ENCODE results near the gene RAP1A.

RAP1A gene

GRCh38 chr1:111644506-111644905 is 24.9 kb downstream of the RAP1A start:
- H3K4me3 ChIP-seq (ENCODE audit: low read length in 2 of 2), result no peak overlapping the region
- H3K36me3 ChIP-seq (ENCODE audit: control insufficient read depth in 2 of 2, insufficient read depth in 2 of 2, low read length in 2 of 2), result peaks cover 4 to 6% of the 10 kb centered on the region in 2 donors
- no peaks in the 10 kb centered on the region for H3K27me3 ChIP-seq (ENCODE audit: control insufficient read depth in 1 of 2, insufficient read depth in 2 of 2, low read length in 2 of 2)
- no peak overlapping the region for H3K27ac ChIP-seq (ENCODE audit: low read length)
- no peak overlapping the region for H3K9ac ChIP-seq (ENCODE audit: low read length in 2 of 2)
- peaks cover 8% of the 10 kb centered on the region for H3K4me1 ChIP-seq (ENCODE audit: control insufficient read depth, insufficient read depth, low read length)
- H3K9me3 ChIP-seq (ENCODE audit: control insufficient read depth in 2 of 2, low read length in 2 of 2), result no peaks in the 10 kb centered on the region

DNA sequence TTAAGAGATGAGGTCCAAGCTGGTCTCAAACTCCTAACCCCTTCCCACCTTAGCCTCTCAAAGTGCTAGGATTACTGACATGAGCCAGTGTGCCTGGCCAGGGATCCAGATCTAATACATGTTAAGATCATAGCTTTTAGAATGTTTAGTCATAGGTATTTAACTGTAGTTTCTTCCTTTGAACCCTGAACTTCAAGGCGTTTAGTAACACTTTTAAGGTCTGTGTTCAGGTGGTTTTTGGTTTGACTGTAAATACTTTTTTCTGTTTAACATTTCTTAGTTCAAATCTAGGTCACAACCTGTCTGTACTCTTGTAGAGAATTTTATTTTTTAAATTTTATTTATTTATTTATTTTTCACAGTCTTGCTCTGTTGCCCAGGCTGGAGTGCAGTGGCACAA is 28.1 kb downstream of the RAP1A start:
- Histone ChIP-seq H3K9ac (ENCODE audit: low read length in 2 of 2) (no peak overlapping the region), H3K4me1 (ENCODE audit: control insufficient read depth, insufficient read depth, low read length) (peaks cover 8% of the 10 kb centered on the region), H3K27me3 (ENCODE audit: control insufficient read depth in 1 of 2, insufficient read depth in 2 of 2, low read length in 2 of 2) (no peaks in the 10 kb centered on the region), H3K9me3 (ENCODE audit: control insufficient read depth in 2 of 2, low read length in 2 of 2) (no peaks in the 10 kb centered on the region), H3K27ac (ENCODE audit: low read length) (no peak overlapping the region), H3K36me3 (ENCODE audit: control insufficient read depth in 2 of 2, insufficient read depth in 2 of 2, low read length in 2 of 2) (peaks cover 4 to 6% of the 10 kb centered on the region in 2 donors), H3K4me3 (ENCODE audit: low read length in 2 of 2) (no peak overlapping the region)

DNA sequence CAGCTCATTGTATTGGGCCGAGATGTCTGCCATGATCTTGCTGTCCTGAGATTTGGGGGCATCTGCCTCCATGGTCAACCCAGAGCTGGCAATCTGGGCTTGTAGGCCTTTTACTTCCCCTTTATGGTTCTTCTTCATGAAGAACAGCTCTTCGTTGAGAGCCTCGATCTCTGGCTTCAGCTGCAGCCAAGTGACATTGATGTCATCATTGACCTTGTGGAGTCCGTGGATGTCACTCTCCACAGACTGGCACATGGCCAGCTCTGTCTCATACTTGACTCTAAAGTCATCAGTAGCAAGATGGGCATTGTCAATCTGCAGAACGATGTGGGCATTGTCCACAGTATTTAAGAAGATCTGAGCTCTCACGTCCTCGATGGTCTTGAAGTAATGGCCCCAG is 29.2 kb downstream of the RAP1A start:
- Histone ChIP-seq H3K4me1 (ENCODE audit: control insufficient read depth, insufficient read depth, low read length) (peaks cover 8% of the 10 kb centered on the region), H3K27ac (ENCODE audit: low read length) (no peak overlapping the region)

DNA sequence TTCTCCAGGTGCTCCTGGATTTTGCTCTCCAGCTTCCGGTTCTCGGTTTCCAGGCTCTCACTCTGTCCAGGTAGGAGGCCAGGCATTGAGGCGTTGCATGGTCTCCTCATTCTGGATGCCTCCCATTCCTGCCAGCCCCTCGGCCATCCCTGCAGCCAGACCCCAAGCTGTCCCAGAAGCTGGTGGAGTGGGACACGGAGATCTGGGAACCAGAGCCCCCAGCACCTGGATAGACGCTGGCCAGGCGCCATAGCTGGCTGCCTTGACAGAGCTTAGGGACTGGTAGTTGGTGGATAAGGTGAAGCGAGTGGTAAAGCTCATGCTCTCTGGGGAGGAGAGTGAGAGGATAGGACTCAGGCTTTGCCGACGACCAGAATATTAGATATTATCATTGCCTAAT is 29.6 kb downstream of the RAP1A start:
- Histone ChIP-seq H3K27ac (ENCODE audit: low read length) (no peak overlapping the region), H3K9me3 (ENCODE audit: control insufficient read depth in 2 of 2, low read length in 2 of 2) (no peaks in the 10 kb centered on the region), H3K9ac (ENCODE audit: low read length in 2 of 2) (no peak overlapping the region), H3K4me1 (ENCODE audit: control insufficient read depth, insufficient read depth, low read length) (peaks cover 8% of the 10 kb centered on the region), H3K4me3 (ENCODE audit: low read length in 2 of 2) (no peak overlapping the region), H3K27me3 (ENCODE audit: control insufficient read depth in 1 of 2, insufficient read depth in 2 of 2, low read length in 2 of 2) (no peaks in the 10 kb centered on the region), H3K36me3 (ENCODE audit: control insufficient read depth in 2 of 2, insufficient read depth in 2 of 2, low read length in 2 of 2) (peaks cover 4 to 6% of the 10 kb centered on the region in 2 donors)

More for the DNA sequence above, 29.2 kb downstream of the RAP1A start:
- peaks cover 4 to 6% of the 10 kb centered on the region in 2 donors for H3K36me3 ChIP-seq (ENCODE audit: control insufficient read depth in 2 of 2, insufficient read depth in 2 of 2, low read length in 2 of 2)
- no peaks in the 10 kb centered on the region for H3K27me3 ChIP-seq (ENCODE audit: control insufficient read depth in 1 of 2, insufficient read depth in 2 of 2, low read length in 2 of 2)
- H3K4me3 ChIP-seq (ENCODE audit: low read length in 2 of 2), result no peak overlapping the region
- no peak overlapping the region for H3K9ac ChIP-seq (ENCODE audit: low read length in 2 of 2)
- H3K9me3 ChIP-seq (ENCODE audit: control insufficient read depth in 2 of 2, low read length in 2 of 2), result no peaks in the 10 kb centered on the region

- Histone ChIP-seq H3K9ac (ENCODE audit: low read length in 2 of 2) (no peak overlapping the region), H3K4me3 (ENCODE audit: low read length in 2 of 2) (no peak overlapping the region), H3K4me1 (ENCODE audit: control insufficient read depth, insufficient read depth, low read length) (peaks cover 8% of the 10 kb centered on the region), H3K27me3 (ENCODE audit: control insufficient read depth in 1 of 2, insufficient read depth in 2 of 2, low read length in 2 of 2) (no peaks in the 10 kb centered on the region), H3K36me3 (ENCODE audit: control insufficient read depth in 2 of 2, insufficient read depth in 2 of 2, low read length in 2 of 2) (peaks cover 4 to 6% of the 10 kb centered on the region in 2 donors), H3K9me3 (ENCODE audit: control insufficient read depth in 2 of 2, low read length in 2 of 2) (no peaks in the 10 kb centered on the region), H3K27ac (ENCODE audit: low read length) (no peak overlapping the region)
Observed at GRCh38 chr1:111649648-111650047, 30.1 kb downstream of the RAP1A start.

- Histone ChIP-seq H3K4me3 (ENCODE audit: low read length in 2 of 2) (no peak overlapping the region), H3K27ac (ENCODE audit: low read length) (no peak overlapping the region), H3K4me1 (ENCODE audit: control insufficient read depth, insufficient read depth, low read length) (peaks cover 2% of the 10 kb centered on the region), H3K9me3 (ENCODE audit: control insufficient read depth in 2 of 2, low read length in 2 of 2) (no peaks in the 10 kb centered on the region), H3K9ac (ENCODE audit: low read length in 2 of 2) (no peak overlapping the region), H3K36me3 (ENCODE audit: control insufficient read depth in 2 of 2, insufficient read depth in 2 of 2, low read length in 2 of 2) (peaks cover 0 to under 1% of the 10 kb centered on the region in 2 donors), H3K27me3 (ENCODE audit: control insufficient read depth in 1 of 2, insufficient read depth in 2 of 2, low read length in 2 of 2) (no peaks in the 10 kb centered on the region)
Observed at GRCh38 chr1:111653709-111654108, 34.1 kb downstream of the RAP1A start.

DNA sequence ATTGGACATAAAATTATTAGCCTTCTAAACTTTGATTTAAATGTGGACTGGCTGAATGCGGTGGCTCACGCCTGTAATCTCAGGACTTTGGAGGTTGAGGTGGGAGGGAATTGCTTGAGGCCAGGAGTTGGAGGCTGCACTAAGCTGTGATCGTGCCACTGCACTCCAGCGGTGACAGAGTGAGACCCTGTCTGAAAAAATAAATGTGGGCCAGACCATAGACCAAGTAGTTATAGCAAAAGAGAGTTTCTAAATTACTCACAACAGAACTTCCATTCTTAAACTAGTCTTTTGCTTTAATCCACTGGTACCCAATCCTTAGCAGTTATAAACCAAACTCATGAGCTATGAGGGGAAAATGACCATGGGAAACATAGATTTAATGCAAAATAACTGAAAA is 35.2 kb downstream of the RAP1A start:
- Histone ChIP-seq H3K4me1 (ENCODE audit: control insufficient read depth, insufficient read depth, low read length) (no peaks in the 10 kb centered on the region), H3K9me3 (ENCODE audit: control insufficient read depth in 2 of 2, low read length in 2 of 2) (no peaks in the 10 kb centered on the region), H3K27ac (ENCODE audit: low read length) (no peak overlapping the region), H3K4me3 (ENCODE audit: low read length in 2 of 2) (no peak overlapping the region), H3K36me3 (ENCODE audit: control insufficient read depth in 2 of 2, insufficient read depth in 2 of 2, low read length in 2 of 2) (no peaks in the 10 kb centered on the region), H3K27me3 (ENCODE audit: control insufficient read depth in 1 of 2, insufficient read depth in 2 of 2, low read length in 2 of 2) (no peaks in the 10 kb centered on the region), H3K9ac (ENCODE audit: low read length in 2 of 2) (no peak overlapping the region)

DNA sequence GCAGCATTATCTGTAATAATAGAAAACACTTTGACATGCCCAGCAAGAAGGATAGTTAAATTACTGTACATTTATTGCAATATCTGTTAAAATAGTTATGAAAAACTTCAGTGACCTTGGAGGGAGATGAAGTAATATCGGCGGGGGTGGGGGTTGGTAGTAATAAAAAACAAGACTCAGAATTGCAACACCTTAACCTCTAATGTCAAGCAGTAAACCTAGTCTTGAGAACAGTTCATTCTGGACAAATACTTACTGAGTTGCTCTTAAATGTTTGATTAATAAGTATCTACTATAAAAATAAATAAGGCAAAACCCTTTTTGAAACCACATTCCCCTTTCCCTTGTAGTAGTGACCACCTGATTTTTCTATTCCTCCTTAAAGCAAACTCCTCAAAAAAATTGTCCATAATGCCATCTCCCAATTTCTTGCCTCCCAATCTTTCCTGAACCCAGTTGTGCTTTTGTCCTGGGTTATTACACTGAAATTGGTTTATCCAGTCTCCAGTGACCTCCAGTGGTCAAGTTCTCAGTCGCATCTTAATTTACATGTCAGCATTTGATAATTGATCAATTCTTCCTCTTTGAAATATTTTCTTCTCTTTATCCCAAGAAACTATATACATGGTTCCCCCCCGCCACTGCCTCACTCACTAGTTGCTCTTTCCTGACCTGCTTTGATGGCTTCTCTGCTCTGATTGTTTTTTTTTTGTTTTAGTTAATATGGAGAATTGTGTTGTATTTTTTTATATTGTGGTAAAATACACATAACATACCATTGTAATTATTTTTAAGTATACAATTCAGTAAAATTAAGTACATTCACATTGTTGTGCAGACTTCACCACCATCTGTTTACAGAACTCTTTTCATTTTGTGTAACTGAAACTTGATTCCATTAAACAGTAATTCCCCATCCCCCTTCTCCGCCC is 36.8 kb downstream of the RAP1A start:
- Histone ChIP-seq H3K27me3 (ENCODE audit: control insufficient read depth in 1 of 2, insufficient read depth in 2 of 2, low read length in 2 of 2) (no peaks in the 10 kb centered on the region), H3K4me3 (ENCODE audit: low read length in 2 of 2) (no peak overlapping the region), H3K36me3 (ENCODE audit: control insufficient read depth in 2 of 2, insufficient read depth in 2 of 2, low read length in 2 of 2) (no peaks in the 10 kb centered on the region), H3K9ac (ENCODE audit: low read length in 2 of 2) (no peak overlapping the region), H3K9me3 (ENCODE audit: control insufficient read depth in 2 of 2, low read length in 2 of 2) (no peaks in the 10 kb centered on the region), H3K4me1 (ENCODE audit: control insufficient read depth, insufficient read depth, low read length) (peaks cover 8% of the 10 kb centered on the region), H3K27ac (ENCODE audit: low read length) (no peak overlapping the region)

- H3K27ac ChIP-seq (ENCODE audit: low read length), result no peak overlapping the region
- H3K9ac ChIP-seq (ENCODE audit: low read length in 2 of 2), result no peak overlapping the region
- no peaks in the 10 kb centered on the region for H3K9me3 ChIP-seq (ENCODE audit: control insufficient read depth in 2 of 2, low read length in 2 of 2)
- H3K4me3 ChIP-seq (ENCODE audit: low read length in 2 of 2), result no peak overlapping the region
- H3K27me3 ChIP-seq (ENCODE audit: control insufficient read depth in 1 of 2, insufficient read depth in 2 of 2, low read length in 2 of 2), result no peaks in the 10 kb centered on the region
- H3K4me1 ChIP-seq (ENCODE audit: control insufficient read depth, insufficient read depth, low read length), result peaks cover 8% of the 10 kb centered on the region
- no peaks in the 10 kb centered on the region for H3K36me3 ChIP-seq (ENCODE audit: control insufficient read depth in 2 of 2, insufficient read depth in 2 of 2, low read length in 2 of 2)
Observed at GRCh38 chr1:111658622-111659021, 39.0 kb downstream of the RAP1A start.

- H3K27ac ChIP-seq (ENCODE audit: low read length), result no peak overlapping the region
- H3K9me3 ChIP-seq (ENCODE audit: control insufficient read depth in 2 of 2, low read length in 2 of 2), result no peaks in the 10 kb centered on the region
- peaks cover 12% of the 10 kb centered on the region for H3K4me1 ChIP-seq (ENCODE audit: control insufficient read depth, insufficient read depth, low read length)
- no peak overlapping the region for H3K4me3 ChIP-seq (ENCODE audit: low read length in 2 of 2)
- H3K36me3 ChIP-seq (ENCODE audit: control insufficient read depth in 2 of 2, insufficient read depth in 2 of 2, low read length in 2 of 2), result no peaks in the 10 kb centered on the region
- H3K27me3 ChIP-seq (ENCODE audit: control insufficient read depth in 1 of 2, insufficient read depth in 2 of 2, low read length in 2 of 2), result no peaks in the 10 kb centered on the region
- H3K9ac ChIP-seq (ENCODE audit: low read length in 2 of 2), result no peak overlapping the region
Observed at GRCh38 chr1:111660204-111661150, 40.9 kb downstream of the RAP1A start.

All from stomach smooth muscle (tissue), 2 donors.